ENCODE measurements around the gene GBF1.

The GBF1 gene

GRCh38 chr10:102416695-102417094 lies 171.4 kb downstream of the GBF1 start:
- ATAC-seq (replicated peaks) = no peak
- Mint-ChIP-seq H3K36me3 (peaks cover 0 to 4% of the 10 kb centered on the region in 2 donors), H3K27me3 (peaks cover 57 to 67% of the 10 kb centered on the region in 2 donors), H3K27ac (no peak overlapping the region), H3K4me1 (peaks cover 17 to 41% of the 10 kb centered on the region in 2 donors), H3K4me3 (no peak overlapping the region), H3K9me3 (no peaks in the 10 kb centered on the region)
- DNase-seq = no peak

- DNase-seq = no peak
- peaks cover 4 to 15% of the 10 kb centered on the region in 2 donors for H3K36me3 Mint-ChIP-seq
- H3K4me1 Mint-ChIP-seq = peaks cover 19 to 48% of the 10 kb centered on the region in 2 donors
- H3K9me3 Mint-ChIP-seq = no peaks in the 10 kb centered on the region
- ATAC-seq (replicated peaks) = no peak
- peaks cover 47% of the 10 kb centered on the region in 2 donors for H3K27me3 Mint-ChIP-seq
- H3K4me3 Mint-ChIP-seq = peak within 1 kb of the TSS; percentile 98 to 100
- H3K27ac Mint-ChIP-seq = peak within 1 kb of the TSS; percentile 88
Measured at GRCh38 chr10:102418622-102419268, 173.4 kb downstream of the GBF1 start, which contains the start of gene PSD. PSD (minus strand) TSS chr10:102418785; CDS start chr10:102417038, 1,747 bp downstream.

DNA sequence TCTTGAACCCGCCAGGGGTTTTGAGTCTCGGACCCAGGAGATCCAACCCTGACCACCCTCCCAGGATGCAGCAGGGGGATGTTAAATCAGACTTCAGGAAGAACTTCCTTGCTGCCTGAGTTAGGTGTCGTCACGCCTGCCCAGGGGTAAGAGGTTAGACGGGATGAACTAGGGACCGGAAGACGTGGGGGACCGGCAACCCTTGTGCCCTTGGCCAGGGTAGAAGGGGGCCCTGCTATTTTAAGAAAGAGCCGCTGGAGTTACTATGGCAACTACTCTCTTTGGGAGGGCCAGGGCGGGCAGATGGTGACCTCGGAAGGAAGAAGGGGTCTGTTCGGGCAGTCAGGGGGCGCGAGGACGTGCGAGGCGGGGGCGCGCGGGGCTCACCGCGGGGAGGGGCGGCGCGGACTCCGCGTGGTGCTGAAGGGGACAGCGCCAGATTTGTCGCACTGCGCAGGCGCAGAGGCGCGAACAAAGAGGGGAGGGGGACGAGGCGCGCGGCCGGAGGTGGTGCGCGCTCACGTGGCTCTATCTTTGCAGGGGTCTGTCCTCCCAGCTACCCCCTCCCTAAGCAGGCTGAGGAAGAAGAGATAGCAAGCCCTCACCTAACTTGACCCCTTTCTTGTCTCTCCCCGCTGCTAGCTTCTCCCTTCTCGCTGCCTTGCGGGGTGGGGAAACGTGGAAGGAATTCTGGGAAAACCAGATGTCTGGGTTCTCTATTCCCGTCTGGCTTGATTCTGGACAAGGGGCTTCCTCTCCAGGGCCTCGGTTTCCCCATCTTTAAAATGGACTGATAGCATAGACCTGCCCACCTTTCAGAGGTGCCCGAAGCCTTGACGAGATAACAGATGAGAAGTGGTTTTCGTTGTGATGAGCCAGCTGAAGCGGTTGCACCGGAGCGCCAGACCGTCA lies 174.2 kb downstream of the GBF1 start:
- Mint-ChIP-seq H3K4me1 (peaks cover 19 to 51% of the 10 kb centered on the region in 2 donors), H3K36me3 (peaks cover 10 to 15% of the 10 kb centered on the region in 2 donors), H3K27ac (peak overlapping the region; percentile 88), H3K9me3 (no peaks in the 10 kb centered on the region), H3K4me3 (peak overlapping the region; percentile 98 to 100), H3K27me3 (peaks cover 42% of the 10 kb centered on the region in 2 donors)
- no peak for DNase-seq
- no peak for ATAC-seq (replicated peaks)

- peaks cover 36 to 37% of the 10 kb centered on the region in 2 donors for H3K27me3 Mint-ChIP-seq
Measured at GRCh38 chr10:102420181-102420713, 174.9 kb downstream of the GBF1 start.

DNA sequence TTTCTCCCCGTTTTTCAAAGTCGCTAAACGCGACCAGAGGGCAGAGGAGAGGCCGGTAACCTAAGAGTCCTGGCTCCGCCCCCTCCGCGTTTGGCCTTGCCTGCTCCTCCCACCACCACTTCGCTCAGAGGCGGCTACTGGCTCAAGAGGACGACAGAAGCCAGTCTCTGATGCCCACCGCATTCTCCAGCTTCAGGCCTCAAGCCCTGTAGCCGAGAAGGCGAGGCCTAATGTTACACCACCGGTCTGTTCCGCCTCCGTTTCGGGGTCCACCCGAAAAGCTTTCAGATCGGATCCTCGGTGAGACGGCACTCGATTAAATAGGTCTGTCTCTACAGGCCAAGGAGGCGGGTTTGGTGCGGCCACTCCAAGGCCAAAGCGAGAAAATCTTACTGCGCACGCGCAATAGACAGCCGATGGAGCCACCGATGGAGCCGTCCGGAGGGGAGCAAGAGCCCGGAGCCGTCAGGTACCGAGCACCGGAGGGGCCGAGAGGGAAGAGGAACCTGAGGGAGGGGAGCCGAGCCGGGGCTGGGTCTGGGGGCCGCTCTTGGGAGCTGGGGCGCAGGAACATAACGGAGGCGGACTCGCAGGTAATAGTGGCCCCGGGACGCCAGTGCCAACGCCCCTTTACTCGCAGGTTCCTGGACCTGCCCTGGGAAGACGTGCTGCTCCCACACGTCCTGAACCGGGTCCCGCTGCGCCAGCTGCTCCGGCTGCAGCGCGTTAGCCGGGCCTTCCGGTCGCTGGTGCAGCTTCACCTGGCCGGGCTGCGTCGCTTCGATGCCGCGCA lies 175.6 kb downstream of the GBF1 start, which contains the start of gene FBXL15:
FBXL15 (plus strand) TSS at position 123 of the 793 bp plus-strand sequence; CDS start at position 417, 294 bp downstream.
- peaks cover 22 to 48% of the 10 kb centered on the region in 2 donors for H3K4me1 Mint-ChIP-seq
- H3K27me3 Mint-ChIP-seq = peaks cover 30 to 31% of the 10 kb centered on the region in 2 donors
- no peaks in the 10 kb centered on the region for H3K9me3 Mint-ChIP-seq
- H3K4me3 Mint-ChIP-seq = peak within 1 kb of the TSS; percentile 98 to 100
- H3K36me3 Mint-ChIP-seq = peaks cover 20 to 23% of the 10 kb centered on the region in 2 donors
- DNase-seq (peak; percentile 95), ATAC-seq (replicated peaks) (peak; percentile 81 to 85)
- peak within 1 kb of the TSS; percentile 97 for H3K27ac Mint-ChIP-seq

More at GRCh38 chr10:102420181-102420713, 174.9 kb downstream of the GBF1 start:
- no peak for ATAC-seq (replicated peaks)
- DNase-seq = no peak
- peak overlapping the region; percentile 97 for H3K27ac Mint-ChIP-seq
- no peaks in the 10 kb centered on the region for H3K9me3 Mint-ChIP-seq
- peaks cover 17 to 19% of the 10 kb centered on the region in 2 donors for H3K36me3 Mint-ChIP-seq
- H3K4me3 Mint-ChIP-seq = peak overlapping the region; percentile 98 to 100
- H3K4me1 Mint-ChIP-seq = peaks cover 19 to 48% of the 10 kb centered on the region in 2 donors

DNA sequence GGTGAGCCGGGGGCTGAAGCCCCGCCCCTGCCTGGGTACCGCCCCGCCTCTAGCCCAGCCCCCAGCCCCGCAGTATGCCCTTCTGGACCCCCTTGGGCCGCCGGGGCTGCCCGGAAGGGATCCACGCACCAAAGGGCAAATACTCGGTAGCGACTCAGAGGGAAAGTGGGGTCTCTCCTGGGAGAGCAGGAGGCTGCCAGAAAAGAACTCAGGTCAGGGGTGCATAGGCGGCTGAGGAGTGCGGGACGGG lies 176.1 kb downstream of the GBF1 start:
- H3K27me3 Mint-ChIP-seq = peaks cover 25 to 26% of the 10 kb centered on the region in 2 donors
- no peaks in the 10 kb centered on the region for H3K9me3 Mint-ChIP-seq
- H3K27ac Mint-ChIP-seq = peak overlapping the region; percentile 97
- peaks cover 22 to 28% of the 10 kb centered on the region in 2 donors for H3K36me3 Mint-ChIP-seq
- H3K4me1 Mint-ChIP-seq = peaks cover 26 to 52% of the 10 kb centered on the region in 2 donors
- ATAC-seq (replicated peaks) = no peak
- H3K4me3 Mint-ChIP-seq = peak overlapping the region; percentile 98 to 100
- DNase-seq = no peak

- Mint-ChIP-seq H3K27me3 (peaks cover 20 to 21% of the 10 kb centered on the region in 2 donors), H3K4me3 (peak overlapping the region; percentile 98 to 100), H3K27ac (peak overlapping the region; percentile 97), H3K4me1 (peaks cover 27 to 57% of the 10 kb centered on the region in 2 donors), H3K36me3 (peaks cover 22 to 31% of the 10 kb centered on the region in 2 donors), H3K9me3 (no peaks in the 10 kb centered on the region)
- no peak for DNase-seq
- ATAC-seq (replicated peaks) = peak; percentile 17 to 20
Measured at GRCh38 chr10:102421757-102422512, 176.6 kb downstream of the GBF1 start.

DNA sequence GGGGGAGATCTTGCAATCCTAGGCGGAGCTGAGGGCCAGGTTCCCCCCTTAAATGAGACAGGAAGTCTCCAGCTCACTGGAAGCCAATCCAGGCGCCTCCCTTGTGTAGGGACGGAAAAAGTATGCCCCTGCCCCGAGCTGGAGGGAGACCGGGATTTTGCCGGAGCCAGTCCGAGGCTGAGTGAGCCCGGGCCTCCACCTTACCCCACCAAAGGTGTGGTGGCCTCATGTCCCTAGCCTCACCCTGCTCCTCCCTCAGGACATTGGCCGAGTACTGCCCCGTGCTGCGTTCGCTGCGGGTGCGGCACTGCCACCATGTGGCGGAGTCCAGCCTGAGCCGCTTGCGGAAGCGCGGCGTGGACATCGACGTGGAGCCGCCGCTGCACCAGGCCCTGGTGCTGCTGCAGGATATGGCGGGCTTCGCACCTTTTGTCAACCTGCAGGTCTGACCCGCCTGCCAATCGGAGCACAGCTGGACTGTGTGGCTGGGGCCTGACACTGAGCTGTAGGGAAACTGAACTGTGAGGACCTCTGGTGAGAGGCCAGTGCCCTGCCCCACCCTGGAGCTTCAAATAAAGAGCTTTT lies 177.3 kb downstream of the GBF1 start:
- ATAC-seq (replicated peaks) (peak; percentile 43 to 53), DNase-seq (peak; percentile 68)
- H3K4me1 Mint-ChIP-seq = peaks cover 34 to 58% of the 10 kb centered on the region in 2 donors

GRCh38 chr10:102423372-102423968 lies 178.1 kb downstream of the GBF1 start:
- Mint-ChIP-seq H3K9me3 (no peaks in the 10 kb centered on the region), H3K36me3 (peaks cover 29 to 42% of the 10 kb centered on the region in 2 donors), H3K27ac (no peak overlapping the region), H3K4me1 (peaks cover 32 to 60% of the 10 kb centered on the region in 2 donors), H3K4me3 (peak overlapping the region; percentile 11 to 40), H3K27me3 (peaks cover 6 to 7% of the 10 kb centered on the region in 2 donors)
- DNase-seq (no peak), ATAC-seq (replicated peaks) (no peak)

More for the DNA sequence above, 177.3 kb downstream of the GBF1 start:
- Mint-ChIP-seq H3K36me3 (peaks cover 29 to 38% of the 10 kb centered on the region in 2 donors), H3K4me3 (peak overlapping the region; percentile 98 to 100), H3K9me3 (no peaks in the 10 kb centered on the region), H3K27me3 (peaks cover 13 to 14% of the 10 kb centered on the region in 2 donors), H3K27ac (peak overlapping the region; percentile 97)

- Mint-ChIP-seq H3K9me3 (no peaks in the 10 kb centered on the region), H3K27ac (no peak overlapping the region), H3K4me3 (no peak overlapping the region), H3K36me3 (peaks cover 29 to 43% of the 10 kb centered on the region in 2 donors), H3K27me3 (peaks cover 1 to 2% of the 10 kb centered on the region in 2 donors), H3K4me1 (peaks cover 29 to 55% of the 10 kb centered on the region in 2 donors)
- DNase-seq = no peak
- no peak for ATAC-seq (replicated peaks)
Measured at GRCh38 chr10:102424145-102424544, 178.8 kb downstream of the GBF1 start.

DNA sequence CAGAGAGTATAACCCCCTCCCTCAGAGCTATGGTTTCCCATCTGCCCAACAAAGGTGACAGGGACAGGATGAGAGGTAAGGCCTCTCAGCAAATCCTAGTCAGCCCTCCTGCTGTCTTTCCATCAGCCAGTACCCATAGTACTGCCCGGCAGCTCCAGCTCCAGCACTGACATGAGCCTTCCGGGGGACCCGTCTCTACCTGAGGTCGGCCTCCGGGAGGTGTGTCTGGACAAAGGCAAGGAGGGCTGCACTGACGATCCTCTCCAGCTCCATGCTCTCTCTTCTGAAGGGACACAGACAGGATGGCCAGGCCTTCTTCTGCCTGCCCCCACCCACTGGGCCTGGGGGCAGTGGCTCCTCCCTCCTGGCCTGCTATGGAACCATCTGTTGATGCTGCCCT lies 179.6 kb downstream of the GBF1 start:
- Mint-ChIP-seq H3K27ac (no peak overlapping the region), H3K4me1 (peaks cover 23 to 48% of the 10 kb centered on the region in 2 donors), H3K4me3 (no peak overlapping the region), H3K9me3 (no peaks in the 10 kb centered on the region), H3K36me3 (peaks cover 29 to 43% of the 10 kb centered on the region in 2 donors), H3K27me3 (no peaks in the 10 kb centered on the region)
- no peak for ATAC-seq (replicated peaks)
- no peak for DNase-seq

GRCh38 chr10:102425444-102425843 lies 180.1 kb downstream of the GBF1 start:
- peaks cover 23 to 42% of the 10 kb centered on the region in 2 donors for H3K4me1 Mint-ChIP-seq
- H3K4me3 Mint-ChIP-seq = no peak overlapping the region
- DNase-seq (no peak), ATAC-seq (replicated peaks) (no peak)
- no peaks in the 10 kb centered on the region for H3K9me3 Mint-ChIP-seq
- H3K27ac Mint-ChIP-seq = peak overlapping the region; percentile 21
- H3K36me3 Mint-ChIP-seq = peaks cover 29 to 43% of the 10 kb centered on the region in 2 donors
- H3K27me3 Mint-ChIP-seq = no peaks in the 10 kb centered on the region
